PFSK-1 (cell line): ENCODE data around the gene FOXN3.

Source experiments
- POLR2AphosphoS5 ChIP-seq: IDR thresholded peaks from 2 replicates; pipeline ENCODE4 v1.6.1; 2012; ENCODE audit warnings: low read depth, mild to moderate bottlenecking, control low read depth, low read length, moderate library complexity
- REST ChIP-seq, 2 experiments: IDR thresholded peaks; 2 replicates each; pipeline versions ENCODE4 v1.6.1 to v1.8.0; 2011 to 2012; ENCODE audit warnings: low read depth in 2 of 2, low read length in 2 of 2, control low read depth in 1 of 2, inconsistent platforms in 1 of 2, mild to moderate bottlenecking in 1 of 2, moderate library complexity in 1 of 2; ENCODE audit not compliant: insufficient read depth in 1 of 2

DNA sequence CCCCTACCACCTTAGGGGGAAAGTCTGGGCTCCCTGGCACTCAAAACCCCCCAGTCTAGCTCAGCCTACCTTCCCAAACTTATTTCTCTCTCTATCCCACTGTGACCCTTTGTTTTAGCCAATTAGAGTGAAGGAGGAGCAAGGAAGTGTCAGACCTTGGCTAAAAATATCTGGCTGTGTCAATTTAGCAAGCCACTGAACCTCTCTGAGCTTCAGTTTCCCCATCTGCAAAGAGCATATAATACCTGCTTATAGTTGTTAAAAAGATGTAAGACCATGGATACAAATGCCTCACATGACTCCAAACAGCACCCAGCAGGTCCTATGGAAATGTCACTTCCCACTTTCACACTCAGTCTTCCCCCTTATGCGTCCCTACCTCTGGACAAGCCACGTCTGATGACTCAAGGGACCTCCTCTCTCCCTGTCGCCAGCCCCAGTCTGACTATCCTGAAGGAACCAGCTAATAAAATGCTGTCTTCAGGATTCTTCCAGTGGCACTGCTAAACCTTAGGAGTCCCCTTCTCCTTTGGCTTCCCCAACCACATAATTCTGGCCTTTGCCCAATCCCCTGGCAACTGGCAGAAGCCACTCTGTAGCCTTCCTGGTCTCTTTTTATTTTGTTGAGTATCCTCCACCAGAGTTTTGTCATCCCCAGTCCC, 19.3 kb downstream of the FOXN3 start:
- no peak for TF ChIP-seq POLR2AphosphoS5
- TF ChIP-seq REST (IDR thresholded peaks at IDR 0.05; ENCODE audit: insufficient read depth in 1 of 2, low read depth in 2 of 2, low read length in 2 of 2), result no peak
